Measurements from ENCODE around the gene TMEM182.

GRCh38 chr2:102801098-102801718, 39.4 kb downstream of the TMEM182 start:
- no peak for TF ChIP-seq CTCF (IDR thresholded peaks at IDR 0.05; ENCODE audit: insufficient read depth, low read depth, low read length)
- no peak for TF ChIP-seq EZH2 (IDR thresholded peaks at IDR 0.05; ENCODE audit: insufficient read depth, low read length)

Measured in astrocyte (in vitro differentiated cells and primary cell).